ENCODE data around the gene OSBPL9. TPM values are rescaled to one million over a fixed set of nuclear protein-coding genes. Genes with fewer than 3 reads are reported as not detected.
"Not testable (repeated sequence)": the region's sequence is repeated elsewhere in the genome, so short reads cannot be mapped to it uniquely, and the experiment has no call there.

OSBPL9 gene
- total RNA-seq, 2 donors from 2014 or later, result 51.2 to 52.2 TPM

DNA sequence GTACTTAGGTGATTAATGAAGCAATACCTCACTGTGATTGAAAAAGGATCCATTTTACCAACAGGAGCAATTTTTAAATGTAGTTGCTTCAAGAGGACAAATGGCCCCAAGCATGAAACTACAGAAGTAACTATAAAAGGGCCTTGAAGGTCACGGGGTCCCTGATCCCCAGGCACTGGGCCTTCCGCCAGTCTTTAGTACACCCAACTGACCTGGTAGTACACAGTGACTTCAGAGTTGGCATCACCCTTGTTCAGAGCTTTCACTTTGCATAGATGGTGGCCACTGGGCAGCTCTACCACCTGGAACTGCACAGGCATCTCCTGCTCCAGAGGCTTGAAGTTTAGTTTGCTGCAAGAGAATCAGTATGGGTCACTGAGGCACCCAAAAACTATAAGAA, 177.4 kb downstream of the OSBPL9 start:
- intact Hi-C loops (cut with DNase I, micrococcal nuclease), result no loop called here
- ATAC-seq (no peak), DNase-seq (no peak)

GRCh38 chr1:51794868-51795267, 178.0 kb downstream of the OSBPL9 start:
- ATAC-seq, result peak; percentile 49
- DNase-seq, result no peak
- intact Hi-C loops (cut with DNase I, micrococcal nuclease), result no loop called here

- ATAC-seq, result no peak
- DNase-seq, result no peak
- intact Hi-C loops (cut with DNase I, micrococcal nuclease), result no loop called here
Observed at GRCh38 chr1:51799372-51799771, 182.5 kb downstream of the OSBPL9 start.

DNA sequence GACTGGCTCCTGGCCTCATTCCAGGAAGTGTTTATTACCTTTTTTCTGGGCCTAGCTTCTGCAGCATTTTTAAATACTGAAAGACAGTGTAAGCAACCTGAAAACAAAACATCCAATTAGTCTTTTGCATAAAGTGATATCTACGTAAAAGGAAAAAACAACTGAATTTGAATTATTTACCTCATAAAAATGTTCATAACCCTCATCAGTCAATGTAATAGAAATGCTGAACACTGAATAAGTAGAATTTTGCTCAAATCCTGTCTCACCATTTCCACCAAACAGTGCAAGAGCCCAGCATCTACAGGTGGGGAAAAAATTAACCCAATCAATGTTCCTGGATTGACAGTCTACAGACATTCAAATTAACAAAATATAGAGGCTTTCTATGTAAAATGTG, 197.6 kb downstream of the OSBPL9 start:
- intact Hi-C loops (cut with DNase I, micrococcal nuclease), result no loop called here
- ATAC-seq (no peak), DNase-seq (no peak)

DNA sequence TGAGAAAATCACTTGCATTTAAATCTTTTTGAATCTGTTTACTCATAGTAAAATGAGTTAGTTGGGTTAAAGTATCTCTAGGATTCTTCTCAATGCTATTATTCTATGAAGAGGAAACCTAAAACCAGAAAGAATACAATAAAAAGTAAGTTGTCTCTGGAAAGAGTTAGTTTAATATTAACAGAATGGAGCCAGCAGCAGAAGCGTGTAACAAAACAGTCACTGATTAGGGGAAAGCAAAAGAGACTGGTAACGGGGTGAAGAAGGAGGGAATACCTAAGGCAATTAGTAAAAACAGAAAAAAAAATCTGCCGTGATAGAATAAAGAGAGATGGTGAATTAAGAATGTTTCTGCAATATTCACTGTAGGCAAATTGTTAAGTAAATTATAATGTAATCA, 201.6 kb downstream of the OSBPL9 start:
- DNase-seq (no peak), ATAC-seq (no peak)
- intact Hi-C loops (cut with DNase I, micrococcal nuclease), result no loop called here

GRCh38 chr1:51819021-51819420, 202.1 kb downstream of the OSBPL9 start:
- intact Hi-C loops (cut with DNase I, micrococcal nuclease); ATAC-seq; DNase-seq: not testable (repeated sequence)

- no peak for DNase-seq
Observed at GRCh38 chr1:51819810-51820209, 202.9 kb downstream of the OSBPL9 start.

DNA sequence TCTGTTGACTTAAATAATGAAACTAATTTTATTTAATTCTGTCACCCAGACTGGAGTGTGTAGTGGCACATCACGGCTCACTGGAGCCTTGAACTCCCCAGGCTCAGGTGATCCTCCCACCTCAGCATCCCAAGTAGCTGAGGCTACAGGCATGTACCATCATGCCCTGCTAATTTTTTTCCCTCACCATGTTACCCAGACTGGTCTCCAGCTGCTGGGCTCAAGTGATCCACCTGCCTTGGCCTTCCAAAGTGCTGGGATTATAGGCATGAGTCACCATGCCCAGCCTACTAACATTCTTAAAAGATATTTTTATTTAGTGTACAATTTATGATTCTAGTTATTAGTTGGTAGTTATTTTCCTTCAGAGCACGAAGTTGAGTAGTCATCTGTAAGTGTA, 212.2 kb downstream of the OSBPL9 start:
- ATAC-seq, result no peak
- DNase-seq, result no peak

More at GRCh38 chr1:51819810-51820209, 202.9 kb downstream of the OSBPL9 start:
- intact Hi-C loops (cut with DNase I, micrococcal nuclease), result no loop called here
- no peak for ATAC-seq

GRCh38 chr1:51833700-51834099, 216.8 kb downstream of the OSBPL9 start:
- intact Hi-C loops (cut with DNase I, micrococcal nuclease), result no loop called here
- ATAC-seq (no peak), DNase-seq (no peak)

More for the DNA sequence above, 212.2 kb downstream of the OSBPL9 start:
- intact Hi-C loops (cut with DNase I, micrococcal nuclease), result no loop called here

- no peak for ATAC-seq
- no peak for DNase-seq
- intact Hi-C loops (cut with DNase I, micrococcal nuclease), result no loop called here
Observed at GRCh38 chr1:51837243-51837642, 220.4 kb downstream of the OSBPL9 start.

Small RNA genes within 50 kb of the gene (microRNA-seq; reads per million reads assigned to microRNA genes)
- 0 reads per million in 2 donors for gene MIR761

Other genes starting within 250 kb of the OSBPL9 start
- 10 to 100 TPM; 48.7 to 55.6 TPM for gene EPS15, start 97.8 kb upstream of the OSBPL9 start, total RNA-seq